Cardiac ventricle fibroblast (primary cell): Measurements from ENCODE around the gene PAK6. TPM values are rescaled to one million over a fixed set of nuclear protein-coding genes. Genes with fewer than 3 reads are reported as not detected.

Experiments
- total RNA-seq: library from RNA; depleted of rRNA; stranded (reverse); fragments of >200 nt; gene quantifications from 2 replicates; pipeline ENCODE4 v1.2.3, GENCODE V29; 2015

Gene PAK6
- not detected in 2 replicates for total RNA-seq

DNA sequence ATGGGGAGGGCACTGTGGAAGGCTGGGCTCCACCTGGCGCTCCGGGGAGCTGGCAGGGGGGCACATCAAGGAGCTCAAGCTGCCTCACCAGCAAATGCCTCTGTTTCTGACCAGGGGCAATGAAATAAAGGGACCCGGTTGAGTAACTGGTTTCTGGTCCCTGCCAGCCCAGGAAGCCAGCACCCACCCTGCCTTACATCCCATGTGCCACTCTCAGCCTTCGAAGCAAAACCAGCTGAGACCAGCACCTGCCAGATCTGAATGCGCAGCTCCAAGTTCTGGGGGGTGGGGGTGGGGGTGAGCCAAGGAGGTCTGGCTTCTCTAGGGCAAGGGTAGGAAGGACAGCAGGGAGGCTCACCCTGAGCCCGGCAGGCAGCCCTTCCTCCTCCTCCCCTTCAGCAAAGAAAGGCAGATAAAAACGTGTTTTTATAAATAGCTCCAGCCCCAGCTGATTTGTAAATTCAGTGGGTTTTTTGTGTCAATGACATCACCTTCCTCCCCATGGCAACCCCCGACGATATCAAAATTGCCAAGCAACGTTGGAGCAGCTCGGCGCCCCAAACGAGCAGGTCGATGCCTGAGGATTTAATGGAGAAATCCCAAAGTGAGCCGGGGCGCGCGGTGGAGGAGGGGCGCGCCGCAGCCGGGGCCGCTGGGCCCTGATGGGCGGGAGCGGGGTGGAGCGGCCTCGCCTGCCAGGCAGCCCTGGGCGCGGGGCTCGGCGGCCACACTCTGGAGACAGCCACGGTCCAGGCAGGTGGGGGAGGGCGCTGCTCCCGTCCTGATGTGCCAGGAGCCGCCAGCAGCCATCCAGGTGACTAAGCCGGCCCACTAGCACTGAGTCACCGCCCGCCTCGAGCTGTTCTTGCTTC lies at the start of gene PAK6:
TSS of gene PAK6 (plus strand) at position 532 of the 872 bp plus-strand sequence. CDS start 25,723 bp downstream, outside the sequence.

DNA sequence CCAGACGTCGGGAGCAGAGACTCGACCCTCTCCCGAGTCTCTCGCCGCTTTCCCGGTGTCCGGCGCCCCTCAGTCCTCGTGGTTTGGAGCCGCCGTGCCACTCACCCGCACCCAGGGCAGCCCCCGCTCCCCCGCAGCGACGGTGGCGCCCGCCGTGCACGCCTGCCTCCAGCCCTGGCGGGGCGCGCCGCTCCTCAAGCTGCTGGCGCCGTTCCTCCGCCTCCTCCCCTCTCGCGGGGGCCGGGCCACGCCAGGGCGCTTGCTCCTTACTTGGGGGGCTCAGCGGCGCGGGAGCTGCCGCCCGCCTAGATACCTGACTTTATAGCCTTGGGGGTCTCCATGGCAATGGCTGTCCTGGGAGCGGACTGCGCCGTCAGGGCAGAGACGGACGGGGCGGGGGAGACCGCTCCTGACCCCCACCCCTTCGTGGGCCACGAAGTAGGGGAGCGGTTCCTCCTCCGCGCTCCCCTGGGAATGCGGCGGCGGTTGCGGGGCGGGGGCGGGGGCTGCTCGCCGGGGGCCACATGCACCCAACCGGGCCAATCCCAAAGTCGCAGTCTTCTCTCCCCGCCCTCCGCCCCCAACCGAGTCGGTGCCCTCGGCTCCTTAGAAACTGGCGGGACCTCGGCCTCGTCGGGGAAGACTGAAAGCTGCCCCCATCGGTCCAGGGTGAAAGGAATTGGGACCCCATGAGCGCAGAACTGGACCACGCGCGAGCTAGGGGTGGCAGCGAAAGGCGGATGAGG lies 44.2 kb downstream of the PAK6 start, which contains the start of gene ANKRD63:
TSS of gene ANKRD63 (minus strand) at position 196 of the 746 bp plus-strand sequence. CDS start 478 bp downstream, outside the sequence.

DNA sequence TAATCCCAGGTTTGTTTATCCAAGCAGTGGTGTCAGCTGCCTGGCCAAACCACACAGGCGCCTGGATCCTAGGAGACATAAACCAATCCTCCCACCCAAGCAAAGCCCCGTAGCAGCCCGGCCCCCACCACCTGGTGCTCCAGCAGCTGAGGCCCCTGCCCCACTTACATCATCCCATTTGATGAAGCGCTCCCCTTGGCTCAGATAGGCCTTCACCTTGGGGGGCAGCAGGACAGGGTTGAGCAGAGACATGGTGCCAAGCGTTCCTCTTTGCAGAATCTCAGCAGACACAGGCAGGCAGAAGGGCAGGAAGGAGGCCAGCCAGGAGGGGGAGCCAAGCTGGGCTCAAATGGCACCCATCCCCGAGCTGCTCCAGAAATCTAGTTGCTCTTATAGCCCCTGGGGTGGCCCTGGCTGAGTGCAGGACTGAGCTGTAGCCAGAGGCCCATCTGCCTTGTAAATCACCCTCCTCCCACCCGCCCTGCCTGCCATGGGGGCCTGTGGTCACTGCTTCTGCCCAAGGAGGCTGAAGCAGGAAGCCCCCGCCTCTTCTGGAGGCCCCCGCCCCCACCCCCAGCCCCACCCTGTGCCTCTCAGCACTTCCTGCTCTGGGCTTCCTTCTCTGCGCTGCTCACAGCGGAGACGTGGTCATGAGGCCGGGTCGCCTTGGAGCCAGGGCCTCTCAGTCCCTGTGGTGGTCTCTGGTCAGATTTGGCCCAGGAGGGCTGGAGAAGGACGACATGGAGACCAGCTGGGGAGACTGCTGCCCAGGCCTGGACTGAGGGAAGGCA lies 68.8 kb downstream of the PAK6 start, which contains the start of gene PLCB2:
TSS of gene PLCB2 (minus strand) at position 515 of the 791 bp plus-strand sequence. CDS start at position 252, 263 bp downstream.

DNA sequence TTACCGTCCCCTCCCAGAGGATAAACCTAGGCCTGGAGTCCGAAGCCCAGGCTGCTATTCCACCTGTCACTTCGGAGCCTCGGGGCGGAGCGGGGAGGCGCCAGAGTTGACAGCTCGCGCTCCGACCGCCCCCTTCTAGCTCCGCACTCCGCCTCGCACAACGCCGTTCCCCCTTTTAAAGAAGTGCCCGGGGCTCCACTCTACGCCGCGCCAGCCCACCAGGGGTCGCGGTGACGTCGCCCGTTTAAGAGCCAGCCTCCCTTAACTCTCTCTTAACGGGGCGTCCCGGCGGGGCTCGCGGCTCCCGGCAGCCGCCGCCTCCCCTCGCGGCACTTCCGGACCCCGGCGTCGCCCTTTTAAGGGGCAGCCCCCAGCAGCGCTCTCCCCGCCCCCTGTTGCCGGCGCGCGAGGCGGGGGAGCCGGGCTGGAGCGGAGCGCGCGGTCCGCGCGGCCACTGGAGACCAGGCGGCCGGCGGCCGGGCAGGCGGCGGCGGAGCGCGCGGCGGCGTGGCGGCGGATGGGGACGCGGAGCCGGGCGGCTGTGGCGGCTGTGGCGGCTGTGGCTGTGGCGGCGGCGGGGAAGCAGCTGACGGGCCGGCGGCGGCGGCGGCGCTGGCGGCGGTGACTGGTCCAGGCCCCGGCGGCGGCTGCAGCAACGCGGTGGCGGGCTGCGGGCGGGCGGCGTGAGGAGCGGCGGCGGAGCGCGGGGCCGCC lies 84.5 kb downstream of the PAK6 start, which contains the start of gene INAFM2:
TSS of gene INAFM2 (plus strand) at position 454 of the 714 bp plus-strand sequence. CDS start 364 bp downstream, outside the sequence.

Other genes with a start within 250 kb of the PAK6 start
- 302 TPM in 2 replicates for gene SRP14, start 199.9 kb upstream of the PAK6 start, total RNA-seq
- gene BMF, start 130.2 kb upstream of the PAK6 start, total RNA-seq: 2.1 and 2.3 TPM in 2 replicates
- 0.81 and 1.6 TPM in 2 replicates for gene BUB1B, start 78.0 kb upstream of the PAK6 start, total RNA-seq
- not detected in 2 replicates for gene ANKRD63, start 44.0 kb downstream of the PAK6 start, total RNA-seq
- gene PLCB2, start 68.9 kb downstream of the PAK6 start, total RNA-seq: 0.10 and 0.25 TPM in 2 replicates
- 11.4 and 12.9 TPM in 2 replicates for gene INAFM2, start 84.6 kb downstream of the PAK6 start, total RNA-seq
- 0.44 and 1.3 TPM in 2 replicates for gene CCDC9B, start 101.9 kb downstream of the PAK6 start, total RNA-seq
- not detected in 2 replicates for gene PHGR1, start 112.0 kb downstream of the PAK6 start, total RNA-seq
- 0.10 and 0.19 TPM in 2 replicates for gene DISP2, start 119.2 kb downstream of the PAK6 start, total RNA-seq
- 6.9 and 9.6 TPM in 2 replicates for gene KNSTRN, start 143.7 kb downstream of the PAK6 start, total RNA-seq
- gene IVD, start 166.7 kb downstream of the PAK6 start, total RNA-seq: 39.0 and 41.2 TPM in 2 replicates
- 10.0 and 11.9 TPM in 2 replicates for gene BAHD1, start 201.9 kb downstream of the PAK6 start, total RNA-seq
- 23.4 and 23.8 TPM in 2 replicates for gene CHST14, start 231.9 kb downstream of the PAK6 start, total RNA-seq